NOMO-1 treated with DMSO at 0.1 percent for 48 hours (cell line): Measurements from ENCODE around the gene JARID2.
"Not testable (repeated sequence)": the region's sequence is repeated elsewhere in the genome, so short reads cannot be mapped to it uniquely, and the experiment has no call there.

Experiments used
- DNase-seq: peaks from one replicate; lab custom pipeline; 2025; ENCODE audit not compliant: unreplicated experiment; lab: John Stamatoyannopoulos, UW

The JARID2 gene

DNA sequence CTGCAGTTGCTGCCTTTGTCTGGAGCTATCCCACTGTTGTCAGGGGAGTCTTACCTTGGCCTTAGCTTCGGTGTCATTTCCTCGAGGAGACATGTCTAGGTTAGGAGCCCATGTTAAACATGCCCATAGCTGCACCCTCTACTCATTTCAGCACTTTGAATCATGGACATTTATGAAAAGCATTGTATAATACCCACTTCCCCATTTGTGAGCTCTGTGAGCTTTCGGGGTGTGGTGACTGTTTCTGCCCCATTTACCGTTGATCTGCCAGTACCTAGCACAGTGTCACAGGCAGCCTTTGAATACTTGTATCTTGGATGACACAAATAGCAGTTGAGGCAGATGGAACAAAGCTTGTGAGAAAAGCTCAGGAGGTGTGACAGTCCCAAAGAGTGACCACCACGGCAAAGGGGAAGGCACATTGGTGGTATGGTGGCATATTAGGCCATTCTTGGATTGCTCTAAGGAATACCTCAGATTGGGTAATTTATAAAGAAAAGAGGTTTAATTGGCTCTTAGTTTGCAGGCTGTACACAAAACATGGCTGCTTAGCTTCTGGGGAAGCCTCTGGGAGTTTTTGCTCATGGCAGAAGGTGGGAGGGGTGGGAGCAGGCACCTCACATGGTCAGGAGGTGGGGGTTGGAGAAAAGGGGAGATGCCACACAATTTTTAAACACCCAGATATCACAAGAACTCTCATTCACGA, 42.0 kb downstream of the JARID2 start:
- peak; percentile 85 for DNase-seq

DNA sequence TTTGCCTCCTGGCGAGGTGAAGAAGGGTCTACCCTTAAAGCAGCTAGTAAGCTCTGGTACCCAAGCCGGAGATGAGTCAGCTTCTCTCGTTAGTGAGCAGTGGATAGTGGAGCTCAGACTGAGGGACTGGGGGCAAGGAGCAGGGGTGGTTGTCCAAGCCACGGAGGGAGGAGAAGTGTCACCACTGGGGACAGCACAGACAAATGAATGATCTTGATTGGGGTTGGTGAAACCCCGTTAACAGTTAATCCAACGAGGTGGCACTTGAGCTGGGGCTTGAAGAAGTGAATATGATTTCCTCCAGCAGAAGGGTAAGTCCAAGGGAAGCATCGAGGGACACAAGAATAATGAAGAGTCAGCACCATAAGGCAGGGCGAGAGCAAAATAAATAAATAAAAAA, 43.0 kb downstream of the JARID2 start:
- no peak for DNase-seq

DNA sequence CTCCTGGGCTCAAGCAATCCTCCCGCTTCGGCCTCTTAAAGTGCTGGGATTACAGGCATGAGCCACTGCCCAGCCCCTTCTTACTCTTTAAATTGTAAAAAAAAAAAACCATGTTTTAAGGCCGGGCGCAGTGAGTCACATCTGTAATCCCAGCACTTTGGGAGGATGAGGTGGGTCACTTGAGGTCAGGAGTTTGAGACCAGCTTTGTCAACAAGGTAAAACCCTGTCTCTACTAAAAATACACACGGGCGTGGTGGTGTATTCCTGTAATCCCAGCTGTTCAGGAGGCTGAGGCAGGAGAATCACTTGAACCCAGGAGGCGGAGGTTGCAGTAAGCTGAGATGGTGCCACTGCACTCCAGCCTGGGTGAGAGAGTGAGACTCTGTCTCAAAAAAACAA, 43.6 kb downstream of the JARID2 start:
- DNase-seq: not testable (repeated sequence)

DNA sequence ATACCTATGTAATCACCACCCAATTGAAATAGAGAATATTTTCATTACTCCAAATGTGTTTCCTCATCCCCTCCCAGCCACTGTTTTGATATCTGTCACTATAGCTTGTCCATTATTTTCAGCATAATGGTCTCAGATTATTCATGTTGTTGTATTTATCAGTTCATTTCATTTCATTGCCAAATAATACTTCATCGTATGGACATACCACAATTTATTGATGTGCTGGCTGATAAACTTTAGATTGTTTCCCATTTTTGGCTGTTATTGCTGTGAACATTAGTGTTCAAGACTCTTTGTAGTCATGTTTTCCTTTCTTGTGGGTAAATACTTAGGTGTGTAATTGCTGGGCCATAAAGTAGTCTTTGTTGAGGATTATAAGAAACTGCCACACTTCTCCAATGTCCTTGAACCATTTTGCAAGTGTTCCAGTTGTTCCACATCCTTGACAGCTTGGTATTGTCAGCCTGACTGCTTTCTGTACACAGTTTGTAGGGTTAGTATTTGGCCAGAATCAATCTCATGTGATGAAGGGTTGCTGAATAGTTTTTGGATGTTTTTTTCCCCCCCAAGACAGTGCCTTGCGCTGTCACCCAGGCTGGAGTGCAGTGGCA, 44.3 kb downstream of the JARID2 start:
- DNase-seq: no peak

DNA sequence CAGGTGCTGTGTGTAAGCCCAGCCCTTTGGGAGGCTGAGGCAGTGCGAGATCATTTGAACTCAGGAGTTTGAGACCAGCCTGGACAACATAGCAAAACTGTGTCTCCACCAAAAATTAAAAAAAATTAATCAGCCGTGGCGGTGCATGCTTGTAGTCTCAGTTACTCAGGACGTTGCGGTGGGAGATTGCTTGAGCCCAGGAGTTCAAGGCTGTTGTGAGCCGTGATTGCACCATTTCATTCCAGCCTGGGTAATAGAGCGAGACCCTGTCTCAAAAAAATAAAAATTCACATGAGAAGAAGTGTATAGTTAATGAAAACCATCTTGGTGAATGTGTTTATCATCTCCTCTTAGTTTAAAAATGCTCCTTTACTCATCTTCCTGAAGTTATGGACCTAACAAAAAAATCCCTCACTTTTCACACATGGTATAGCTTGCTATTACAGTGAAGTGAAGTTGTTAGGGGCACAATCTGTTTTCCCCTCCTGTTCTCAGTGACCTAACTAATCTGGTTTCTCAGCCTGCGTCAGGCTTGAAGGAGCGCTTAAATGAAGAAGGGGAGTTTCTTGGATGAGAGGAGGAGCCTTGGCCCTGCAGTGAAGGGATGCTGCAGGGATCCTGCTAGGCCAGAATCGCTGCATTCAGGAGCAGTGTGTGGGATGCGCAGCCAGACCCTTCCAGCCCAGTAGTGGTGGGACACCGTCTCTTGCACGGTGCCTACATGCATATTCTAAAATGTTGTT, 45.3 kb downstream of the JARID2 start:
- no peak for DNase-seq

DNA sequence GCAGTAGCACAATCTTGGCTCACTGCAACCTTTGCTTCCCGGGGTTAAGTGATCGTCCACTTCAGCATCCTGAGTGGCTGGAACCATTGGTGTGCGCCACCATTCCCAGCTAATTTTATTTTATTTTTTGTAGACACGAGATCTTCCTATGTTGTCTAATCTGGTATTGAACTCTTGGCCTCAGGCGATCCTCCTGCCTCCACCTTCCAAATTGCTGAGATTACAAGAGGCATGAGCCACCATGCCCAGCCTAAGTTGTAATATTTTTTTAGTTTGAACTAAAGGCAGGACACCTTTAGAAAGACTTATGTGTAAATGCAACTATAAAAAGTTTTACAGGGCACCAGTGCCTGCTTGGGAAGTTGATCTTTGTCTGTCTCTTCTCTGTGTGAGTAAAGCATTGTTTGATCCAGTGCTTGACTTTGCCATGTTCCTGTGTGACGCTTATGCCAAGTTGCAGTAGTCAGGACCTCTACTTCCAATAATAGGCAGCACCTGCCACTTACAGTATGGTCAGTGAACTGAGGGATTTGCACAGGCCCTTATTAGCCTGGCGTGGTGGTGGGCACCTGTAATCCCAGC, 46.9 kb downstream of the JARID2 start:
- no peak for DNase-seq

DNA sequence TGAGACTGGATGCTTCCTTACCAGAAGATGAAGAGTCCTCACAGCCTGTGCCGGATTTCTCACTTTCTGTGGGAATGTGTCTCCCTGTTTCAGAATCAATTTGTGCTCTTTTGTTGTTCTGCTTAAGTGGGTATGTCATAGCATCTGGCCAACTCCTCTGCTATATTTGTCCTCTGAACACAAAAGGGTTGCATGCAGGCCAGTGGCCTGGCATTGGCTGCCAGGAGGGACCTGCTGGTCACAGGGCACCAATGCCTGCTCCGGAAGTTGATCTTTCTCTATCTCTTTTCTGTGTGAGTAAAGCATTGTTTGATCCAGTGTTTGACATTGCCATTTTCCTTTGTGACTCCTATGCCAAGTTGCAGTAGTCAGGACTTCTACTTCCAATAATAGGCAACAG, 47.8 kb downstream of the JARID2 start:
- no peak for DNase-seq

DNA sequence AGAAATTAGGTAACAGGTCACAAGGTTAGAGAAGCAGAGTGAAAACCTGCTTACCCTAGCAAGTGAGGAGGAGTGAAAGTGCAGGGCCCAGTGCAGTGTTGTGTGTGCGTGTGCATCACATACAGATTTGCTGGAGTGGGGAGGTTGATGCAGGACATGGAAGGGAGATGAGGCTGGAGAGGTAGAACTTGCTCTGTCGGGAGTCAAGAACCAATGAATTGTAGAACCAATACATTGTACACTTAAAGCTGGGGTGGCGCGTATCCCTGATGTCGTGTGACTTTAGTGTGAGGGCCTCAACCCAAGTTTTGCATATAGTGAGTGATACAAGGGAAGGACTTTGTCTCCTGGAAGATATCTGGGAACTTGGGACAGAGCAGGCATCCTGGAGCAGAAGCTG, 48.6 kb downstream of the JARID2 start:
- no peak for DNase-seq

DNA sequence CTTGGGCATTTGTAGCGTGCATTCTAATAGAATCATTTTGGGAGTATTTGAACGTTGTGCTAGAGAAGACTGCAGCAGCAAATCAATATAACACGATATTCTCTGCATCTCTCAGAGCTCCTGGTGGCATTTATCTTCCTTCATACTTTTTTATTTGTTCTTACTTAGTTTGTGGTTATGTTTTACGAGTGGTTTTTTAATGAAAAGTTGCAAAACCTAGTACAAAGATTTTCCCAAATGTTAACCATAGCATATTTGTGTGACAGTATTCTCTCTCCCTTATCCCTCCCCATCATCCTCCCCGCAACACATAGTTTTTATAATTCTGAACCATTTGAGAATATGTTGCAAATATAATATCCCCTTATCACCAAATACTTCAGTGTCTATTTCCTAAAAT, 50.4 kb downstream of the JARID2 start:
- DNase-seq: no peak

DNA sequence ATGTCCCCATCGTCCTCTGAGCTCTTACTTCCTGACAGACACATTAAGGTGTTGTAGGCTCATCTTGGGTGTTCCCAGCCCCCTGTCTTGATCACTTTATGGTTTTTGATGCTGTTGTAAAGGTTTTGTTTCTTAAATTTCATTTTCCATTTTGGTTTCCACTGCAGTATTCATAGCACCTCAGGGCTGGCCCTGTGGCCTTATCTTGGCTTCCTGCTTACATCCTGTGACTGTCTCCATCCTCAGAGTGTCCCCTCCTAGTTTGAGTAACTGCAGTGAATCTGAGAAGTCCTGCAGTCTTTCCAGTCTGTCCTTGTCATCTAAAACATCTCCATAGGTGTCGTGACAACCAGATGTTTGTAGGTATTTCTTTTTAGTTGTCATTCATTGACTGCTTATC, 50.9 kb downstream of the JARID2 start:
- DNase-seq: no peak

DNA sequence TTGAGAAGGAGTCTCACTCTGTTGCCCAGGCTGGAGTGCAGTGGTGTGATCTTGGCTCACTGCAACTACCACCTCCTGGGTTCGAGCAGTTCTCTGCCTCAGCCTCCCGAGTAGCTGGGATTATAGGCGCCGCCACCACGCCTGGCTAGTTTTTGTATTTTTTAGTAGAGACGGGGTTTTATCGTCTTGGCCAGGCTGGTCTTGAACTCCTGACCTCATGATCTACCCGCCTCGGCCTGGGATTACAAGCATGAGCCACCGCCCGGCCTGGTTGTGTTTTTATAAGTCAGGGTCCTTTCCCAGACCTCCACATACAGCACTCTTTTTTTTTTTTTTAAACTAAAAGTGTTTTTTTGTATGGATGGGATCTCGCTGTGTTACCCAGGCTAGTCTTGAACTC, 51.3 kb downstream of the JARID2 start:
- not testable (repeated sequence) for DNase-seq

DNA sequence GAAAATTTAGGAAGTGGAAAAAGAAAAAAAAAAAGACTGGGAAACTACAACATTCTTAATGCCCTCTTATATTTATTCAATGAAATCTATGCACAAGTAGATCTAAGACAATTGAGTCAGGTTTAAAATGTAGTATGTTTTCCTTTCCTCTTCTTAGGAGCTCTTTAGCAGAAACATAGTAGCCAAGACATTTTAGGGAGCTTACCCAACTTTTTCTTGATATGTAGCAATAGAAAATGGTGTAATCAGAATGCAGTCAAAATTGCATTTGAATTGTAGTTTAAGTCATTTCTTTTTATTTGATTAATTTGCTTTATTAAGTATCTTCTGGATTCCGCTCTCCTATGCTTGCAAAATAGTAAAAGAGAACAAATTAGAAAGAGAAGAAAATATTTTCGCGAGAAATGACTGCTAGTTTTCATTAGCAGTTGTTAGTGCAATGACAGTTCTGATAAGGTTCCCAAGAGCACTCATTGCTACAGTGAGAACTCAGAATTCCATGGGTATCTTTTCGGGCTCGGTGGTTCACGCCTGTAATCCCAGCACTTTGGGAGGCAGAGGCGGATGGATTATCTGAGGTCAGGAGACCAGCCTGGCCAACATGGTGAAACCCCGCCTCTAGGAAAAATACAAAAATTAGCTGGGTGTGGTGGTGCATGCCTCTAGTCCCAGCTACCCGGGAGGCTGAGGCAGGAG, 52.2 kb downstream of the JARID2 start:
- DNase-seq: peak; percentile 21

DNA sequence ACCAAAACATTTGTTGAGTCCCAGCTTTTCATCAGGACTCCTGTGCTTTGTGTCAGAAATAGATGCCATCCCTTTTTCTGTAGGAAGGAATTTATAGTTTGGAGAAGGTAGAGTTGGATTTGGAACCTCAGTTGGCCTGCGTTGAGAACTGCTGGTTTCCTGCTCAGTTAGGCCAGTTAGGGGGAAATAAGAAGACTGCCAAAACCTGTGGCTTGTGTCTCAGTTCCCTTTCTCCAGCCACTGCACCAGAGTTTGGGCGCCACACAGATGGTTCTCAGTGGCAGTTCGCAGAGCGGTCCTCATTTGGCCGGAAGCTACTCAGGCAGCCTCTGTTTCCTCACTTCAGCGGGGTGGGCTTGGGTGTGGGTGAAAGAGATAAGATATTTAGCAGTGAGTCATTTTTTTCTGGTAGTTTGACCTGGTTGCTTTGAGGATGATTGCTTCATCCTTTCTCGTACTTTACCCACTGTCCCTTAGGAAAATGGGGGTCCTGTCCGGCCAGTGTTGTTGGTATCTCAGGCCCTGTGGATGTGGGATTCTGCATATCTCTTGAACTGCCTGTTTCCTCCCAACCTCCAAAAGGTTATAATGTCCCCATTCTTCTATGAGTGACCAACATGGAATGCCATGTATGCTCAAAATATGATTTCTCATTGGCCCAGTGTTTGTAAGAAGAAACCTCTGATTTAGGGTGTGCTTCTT, 53.7 kb downstream of the JARID2 start:
- peak; percentile 95 for DNase-seq

DNA sequence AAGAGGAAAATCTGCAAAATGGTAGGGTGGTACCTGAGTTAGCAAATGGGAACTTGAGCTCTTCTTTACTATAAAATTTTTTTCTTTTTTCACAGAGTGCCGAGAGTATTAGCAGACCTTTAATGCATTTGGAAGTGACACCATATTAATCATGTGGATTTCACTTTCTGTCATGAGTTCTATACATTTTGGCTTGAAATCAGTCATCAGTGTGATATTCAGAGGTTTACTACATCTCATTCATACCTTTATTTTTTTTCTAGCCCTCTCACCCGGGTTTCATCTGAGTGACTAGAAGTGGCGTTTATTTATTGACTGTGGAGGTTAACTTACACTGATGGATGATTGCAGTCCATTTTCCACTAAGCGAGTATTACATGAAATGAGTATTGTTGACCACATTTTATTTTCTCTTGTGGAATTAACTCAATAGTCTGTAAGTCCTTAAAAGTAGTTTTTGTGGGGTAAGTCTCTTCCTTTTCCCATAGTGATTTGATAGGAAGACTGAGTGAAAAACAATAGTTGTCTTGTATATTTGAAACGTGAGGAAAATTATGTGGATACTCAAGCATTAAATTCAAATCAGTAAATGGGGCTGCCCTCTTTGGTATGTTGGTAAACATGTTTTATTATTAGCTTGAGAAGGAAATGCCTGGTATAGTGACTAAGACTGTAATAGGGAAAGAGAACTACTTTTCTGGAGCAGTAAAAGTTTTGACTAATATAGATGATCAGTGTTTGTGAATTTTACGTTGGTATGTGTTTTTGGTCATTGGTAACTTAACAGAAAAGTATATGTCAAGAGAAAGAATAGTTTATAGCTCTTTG, 55.5 kb downstream of the JARID2 start:
- no peak for DNase-seq

DNA sequence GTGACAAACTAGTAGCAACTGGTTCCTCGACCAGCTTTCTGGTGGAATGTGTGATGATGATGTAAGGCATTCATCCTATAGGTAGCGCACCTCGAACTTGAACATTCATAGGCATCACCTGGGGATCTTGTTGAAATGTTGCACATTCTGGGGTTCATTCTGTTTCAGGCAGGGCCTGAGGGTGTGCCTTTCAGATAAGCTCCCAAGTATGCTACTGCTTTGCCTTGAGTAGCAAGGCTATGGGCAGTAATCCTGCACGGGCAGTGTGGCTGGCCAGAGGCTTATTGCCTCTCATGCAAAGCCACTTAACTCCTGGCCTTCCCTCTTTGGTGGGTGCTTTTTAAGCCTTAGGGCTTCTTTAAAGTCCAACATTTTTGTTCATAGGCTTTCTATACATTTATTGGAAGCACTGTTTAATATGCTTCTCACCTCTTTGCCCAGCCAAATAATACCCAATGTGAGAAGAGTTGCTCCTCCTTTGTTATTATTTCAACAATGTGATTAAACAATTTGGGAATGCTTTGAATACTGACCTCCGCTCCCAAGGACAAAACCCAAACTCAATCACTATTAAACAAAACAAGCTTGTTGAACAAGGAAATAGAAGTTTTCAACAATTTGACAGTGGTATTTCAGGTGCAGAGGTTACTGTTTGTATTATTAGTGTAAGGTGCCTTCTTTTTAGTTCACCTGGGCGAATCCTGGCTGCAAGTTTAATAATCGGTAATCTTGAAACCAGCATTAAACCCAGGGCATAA, 57.5 kb downstream of the JARID2 start:
- DNase-seq: no peak

DNA sequence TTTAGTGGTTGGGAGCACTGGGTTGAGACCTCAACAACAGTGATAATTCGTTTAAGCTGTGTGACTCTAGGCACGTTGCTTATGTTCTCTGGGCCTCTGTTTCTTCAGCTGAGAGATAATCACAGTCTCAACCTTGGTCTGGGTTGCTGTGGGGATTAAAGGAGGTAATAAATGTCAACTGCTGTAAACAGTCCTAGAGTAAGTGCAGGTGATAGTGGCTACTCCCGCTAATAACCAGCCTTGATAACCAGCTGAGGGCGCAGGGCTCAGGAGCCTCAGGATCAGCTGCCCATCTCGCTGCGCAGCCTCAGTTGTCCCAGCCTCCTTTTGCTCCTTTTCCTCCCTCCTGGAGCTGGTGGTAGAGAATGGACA, 58.0 kb downstream of the JARID2 start:
- DNase-seq: no peak

DNA sequence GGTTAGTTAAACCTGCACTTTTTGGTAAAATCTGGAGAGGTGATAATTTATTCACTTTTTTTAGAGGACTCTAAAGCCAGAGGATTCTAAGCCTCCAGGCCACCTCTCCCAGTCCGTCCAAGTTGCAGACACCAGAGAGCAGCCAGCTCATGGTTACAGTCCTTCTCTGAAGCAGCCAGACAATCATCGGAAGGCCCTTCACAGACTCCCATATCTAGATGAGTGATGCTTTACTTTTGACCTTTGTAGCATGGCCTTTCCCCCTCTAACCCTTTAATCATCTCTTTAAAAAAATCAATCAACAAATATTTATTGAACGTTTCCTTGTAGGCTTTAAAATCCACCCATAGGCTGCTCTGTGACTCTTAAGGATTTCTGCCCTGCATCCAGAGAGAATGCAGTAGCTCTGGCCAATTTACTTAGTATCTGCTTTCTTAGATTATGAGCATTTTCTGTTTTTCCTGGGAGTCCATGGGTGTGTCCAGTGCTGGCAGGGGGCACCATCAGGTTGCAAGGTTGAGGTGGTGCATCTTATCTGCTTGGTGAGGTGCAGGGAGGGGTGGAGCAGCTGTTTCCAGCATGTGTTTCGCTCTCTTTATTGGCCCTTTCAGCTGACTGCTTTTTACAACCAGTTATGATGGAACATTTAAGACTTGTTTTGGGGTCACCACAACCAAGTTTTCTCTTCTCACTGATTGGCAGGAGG, 58.6 kb downstream of the JARID2 start:
- no peak for DNase-seq

DNA sequence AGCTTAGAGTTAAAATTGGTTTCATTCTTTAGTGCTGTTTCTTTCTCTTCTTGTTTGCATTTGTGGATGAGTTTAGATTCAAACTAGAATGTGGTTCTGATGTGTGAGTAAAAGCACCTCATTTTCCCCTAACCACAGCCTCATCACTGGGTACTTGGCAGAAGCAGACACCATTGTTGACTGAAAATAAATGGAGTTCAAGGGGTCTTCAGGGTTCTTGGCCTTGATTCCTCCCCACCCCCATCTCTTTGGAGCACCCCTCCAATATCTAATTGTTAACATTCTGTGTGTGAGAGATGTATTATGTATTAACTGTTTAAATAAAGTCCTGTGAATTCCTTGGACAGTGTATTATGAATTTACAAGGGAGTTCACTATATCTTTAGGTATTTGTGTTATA, 59.6 kb downstream of the JARID2 start:
- DNase-seq: no peak

DNA sequence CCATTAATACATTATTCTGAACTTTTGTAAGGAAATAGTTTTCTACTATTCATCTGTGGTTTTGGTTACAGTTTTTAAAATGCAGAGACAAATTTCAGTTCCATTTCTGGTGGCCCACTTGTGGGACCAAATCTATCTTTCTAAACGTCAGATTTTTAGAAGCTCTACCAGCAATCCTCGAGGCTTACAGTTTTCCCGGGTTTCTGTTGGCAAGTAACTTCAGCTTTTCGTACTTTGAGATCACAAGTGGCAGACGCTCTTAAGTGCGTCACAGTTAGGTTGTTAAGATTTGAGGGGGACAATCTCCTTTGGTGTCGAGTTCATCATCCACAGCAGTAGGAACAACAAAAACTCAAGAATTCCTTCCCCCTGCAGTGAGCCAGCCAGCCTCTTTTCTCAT, 60.0 kb downstream of the JARID2 start:
- DNase-seq: no peak
